ENCODE results near the gene POFUT2.

POFUT2 gene

GRCh38 chr21:45259206-45259840 is 28.4 kb downstream of the POFUT2 start:
- no peak for DNase-seq (ENCODE audit: low read depth)
- no peak overlapping the region for H3K4me3 ChIP-seq (ENCODE audit: low read depth, low read length)
- TF ChIP-seq CTCF (IDR thresholded peaks at IDR 0.05; ENCODE audit: insufficient read depth, low read depth, low read length, missing control alignments), result no peak

GRCh38 chr21:45258466-45258865 is 29.2 kb downstream of the POFUT2 start:
- DNase-seq (ENCODE audit: low read depth), result no peak
- TF ChIP-seq CTCF (IDR thresholded peaks at IDR 0.05; ENCODE audit: insufficient read depth, low read depth, low read length, missing control alignments), result no peak
- no peak overlapping the region for H3K4me3 ChIP-seq (ENCODE audit: low read depth, low read length)

GRCh38 chr21:45257673-45258341 is 29.9 kb downstream of the POFUT2 start:
- no peak for TF ChIP-seq CTCF (IDR thresholded peaks at IDR 0.05; ENCODE audit: insufficient read depth, low read depth, low read length, missing control alignments)
- DNase-seq (ENCODE audit: low read depth), result no peak

GRCh38 chr21:45256912-45257672 is 30.6 kb downstream of the POFUT2 start:
- no peak for DNase-seq (ENCODE audit: low read depth)
- no peak for TF ChIP-seq CTCF (IDR thresholded peaks at IDR 0.05; ENCODE audit: insufficient read depth, low read depth, low read length, missing control alignments)
- no peak overlapping the region for H3K4me3 ChIP-seq (ENCODE audit: low read depth, low read length)

More at GRCh38 chr21:45257673-45258341, 29.9 kb downstream of the POFUT2 start:
- H3K4me3 ChIP-seq (ENCODE audit: low read depth, low read length), result no peak overlapping the region

- no peak for DNase-seq (ENCODE audit: low read depth)
Observed at GRCh38 chr21:45256021-45256911, 31.4 kb downstream of the POFUT2 start.

More at GRCh38 chr21:45256021-45256911, 31.4 kb downstream of the POFUT2 start:
- H3K4me3 ChIP-seq (ENCODE audit: low read depth, low read length), result no peak overlapping the region
- no peak for TF ChIP-seq CTCF (IDR thresholded peaks at IDR 0.05; ENCODE audit: insufficient read depth, low read depth, low read length, missing control alignments)
